Thyroid gland (tissue), 4 donors: ENCODE data around the gene BCL3.

Experiments used
- POLR2A ChIP-seq, 2 donors: fragments of 450-650 bp; IDR thresholded peaks; one replicate each; pipeline ENCODE4 v1.6.1; 2017; ENCODE audit warnings: antibody characterized with exemption in 2 of 2, mild to moderate bottlenecking in 2 of 2, moderate library complexity in 1 of 2
- TF ChIP-seq, protein P1 (sequence below), 6 experiments: fragments of 200-600 bp in 3 of 6; fragments of 450-650 bp in 3 of 6; sonication (generic) in 3 of 6; IDR thresholded peaks; one replicate each; pipeline ENCODE4 v1.5.1; 2016 to 2019; ENCODE audit warnings: antibody characterized with exemption in 6 of 6, mild to moderate bottlenecking in 2 of 6, inconsistent platforms in 1 of 6, moderate library complexity in 1 of 6

DNA sequence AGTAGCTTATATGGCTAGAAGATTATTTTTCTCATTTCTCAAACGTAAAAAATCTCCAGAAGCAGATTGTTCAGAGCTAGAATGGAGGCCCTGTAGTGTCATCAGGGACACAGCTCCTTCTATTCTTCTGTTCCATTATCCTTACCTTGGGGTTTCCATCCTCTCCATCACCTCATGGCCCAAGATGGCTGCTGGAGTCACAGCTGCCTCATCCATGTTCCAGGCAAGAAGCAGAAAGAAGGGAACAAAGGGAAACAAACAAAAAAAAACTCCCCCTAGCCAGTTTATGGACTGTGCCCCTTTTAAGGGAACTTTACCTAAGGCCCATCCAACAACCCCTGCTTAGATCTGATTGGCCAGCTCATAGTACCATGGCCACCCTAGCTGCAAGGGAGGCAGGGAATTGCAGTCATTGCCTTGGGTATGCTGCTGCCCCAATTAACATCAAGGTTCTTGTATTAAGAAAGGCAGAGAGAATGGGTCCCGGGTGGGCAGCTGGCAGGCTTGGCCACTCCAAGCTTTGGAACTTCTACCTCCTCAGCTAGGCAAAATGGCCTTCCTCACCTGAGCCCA lies 33.8 kb upstream of the BCL3 start:
- TF ChIP-seq, protein P1, sequence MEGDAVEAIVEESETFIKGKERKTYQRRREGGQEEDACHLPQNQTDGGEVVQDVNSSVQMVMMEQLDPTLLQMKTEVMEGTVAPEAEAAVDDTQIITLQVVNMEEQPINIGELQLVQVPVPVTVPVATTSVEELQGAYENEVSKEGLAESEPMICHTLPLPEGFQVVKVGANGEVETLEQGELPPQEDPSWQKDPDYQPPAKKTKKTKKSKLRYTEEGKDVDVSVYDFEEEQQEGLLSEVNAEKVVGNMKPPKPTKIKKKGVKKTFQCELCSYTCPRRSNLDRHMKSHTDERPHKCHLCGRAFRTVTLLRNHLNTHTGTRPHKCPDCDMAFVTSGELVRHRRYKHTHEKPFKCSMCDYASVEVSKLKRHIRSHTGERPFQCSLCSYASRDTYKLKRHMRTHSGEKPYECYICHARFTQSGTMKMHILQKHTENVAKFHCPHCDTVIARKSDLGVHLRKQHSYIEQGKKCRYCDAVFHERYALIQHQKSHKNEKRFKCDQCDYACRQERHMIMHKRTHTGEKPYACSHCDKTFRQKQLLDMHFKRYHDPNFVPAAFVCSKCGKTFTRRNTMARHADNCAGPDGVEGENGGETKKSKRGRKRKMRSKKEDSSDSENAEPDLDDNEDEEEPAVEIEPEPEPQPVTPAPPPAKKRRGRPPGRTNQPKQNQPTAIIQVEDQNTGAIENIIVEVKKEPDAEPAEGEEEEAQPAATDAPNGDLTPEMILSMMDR (IDR thresholded peaks at IDR 0.05), result no peak
- no peak for TF ChIP-seq POLR2A (IDR thresholded peaks at IDR 0.05)
